Vagina (tissue), 2 donors: Measurements from ENCODE around the gene TMEM52. TPM values are rescaled to one million over a fixed set of nuclear protein-coding genes. Genes with fewer than 3 reads are reported as not detected.

Source experiments
- DNase-seq, 2 donors: peaks; one replicate each; pipeline ENCODE4 v3.0.0-alpha.2; 2017; ENCODE audit errors: extremely low spot score in 2 of 2
- H3K27ac ChIP-seq: fragments of 200-600 bp; sonication (generic); one replicate; pipeline ENCODE4 v1.5.1; 2019
- H3K27me3 ChIP-seq: fragments of 200-600 bp; sonication (generic); one replicate; pipeline ENCODE4 v1.5.1; 2019
- H3K36me3 ChIP-seq, 2 donors: fragments of 200-600 bp; sonication (generic); one replicate each; pipeline ENCODE4 v1.5.1; 2017 to 2019
- H3K4me1 ChIP-seq: fragments of 200-600 bp; sonication (generic); one replicate; pipeline ENCODE4 v1.5.1; 2019
- H3K4me3 ChIP-seq, 2 donors: fragments of 200-600 bp; sonication (generic); 1 replicate in 1 of 2; 2 replicates in 1 of 2; pipeline ENCODE4 v1.5.1; 2016 to 2019
- H3K9me3 ChIP-seq: fragments of 200-600 bp; sonication (generic); one replicate; pipeline ENCODE4 v1.5.1; 2019
- POLR2A ChIP-seq, 2 donors: fragments of 450-650 bp; IDR thresholded peaks; one replicate each; pipeline ENCODE4 v1.6.1; 2017; ENCODE audit warnings: antibody characterized with exemption in 2 of 2, mild to moderate bottlenecking in 2 of 2, moderate library complexity in 2 of 2
- POLR2AphosphoS5 ChIP-seq, 2 donors: sonication (generic); formaldehyde crosslinking; IDR thresholded peaks; one replicate each; pipeline ENCODE4 v1.9.0; 2017; ENCODE audit warnings: antibody characterized with exemption in 2 of 2, mild to moderate bottlenecking in 2 of 2, low read depth in 1 of 2; ENCODE audit not compliant: insufficient read depth in 1 of 2
- intact Hi-C: fragments of 100-400 bp; cut with DNase I; formaldehyde crosslinking; loops from one replicate; pipeline ENCODE4 v1.15.1; 2023
- total RNA-seq: library from RNA; depleted of rRNA; stranded (reverse); fragments of >200 nt; gene quantifications from one replicate; pipeline ENCODE4 v1.2.3, GENCODE V29; 2016
- TF ChIP-seq, protein P1 (sequence below), 3 experiments: fragments of 450-650 bp in 2 of 3; fragments of 200-600 bp in 1 of 3; sonication (generic) in 1 of 3; IDR thresholded peaks; one replicate each; pipeline ENCODE4 v1.5.1; 2017 to 2019; ENCODE audit warnings: antibody characterized with exemption in 3 of 3, mild to moderate bottlenecking in 2 of 3, moderate library complexity in 2 of 3

TMEM52 gene
- total RNA-seq, 1 donor from 2014 or later: 5.9 TPM

- peaks cover 93% of the 10 kb centered on the region for H3K4me1 ChIP-seq
These were observed 35.8 kb downstream of the TMEM52 start for GRCh38 chr1:1883092-1883873.

DNA sequence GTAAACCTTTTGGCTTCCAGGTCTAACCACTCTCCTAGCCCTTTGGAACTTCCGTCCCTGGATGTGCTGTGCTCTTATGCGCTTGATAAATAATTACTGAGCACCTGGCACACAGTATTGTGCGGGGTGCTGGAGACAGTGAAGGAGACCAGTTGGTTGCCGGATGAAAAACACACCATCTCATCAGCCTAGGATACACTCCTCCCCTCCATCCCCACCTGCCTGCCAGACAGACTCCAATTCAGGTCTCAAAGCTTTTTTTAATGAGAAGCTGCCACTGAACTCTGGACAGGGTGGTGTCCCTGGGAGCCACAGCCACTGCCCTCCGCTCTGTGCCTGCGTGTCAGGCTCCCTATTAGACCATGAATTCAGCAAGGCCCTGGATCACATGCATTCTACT, 37.4 kb downstream of the TMEM52 start:
- Histone ChIP-seq H3K27ac (no peak overlapping the region), H3K4me1 (peaks cover 93% of the 10 kb centered on the region), H3K36me3 (no peaks in the 10 kb centered on the region), H3K4me3 (no peak overlapping the region), H3K9me3 (no peaks in the 10 kb centered on the region), H3K27me3 (no peaks in the 10 kb centered on the region)
- DNase-seq: no peak
- TF ChIP-seq POLR2AphosphoS5 (IDR thresholded peaks at IDR 0.05; ENCODE audit: insufficient read depth in 1 of 2, low read depth in 1 of 2) (no peak), POLR2A (IDR thresholded peaks at IDR 0.05) (no peak)
- intact Hi-C loops: no loop called here

More at GRCh38 chr1:1883092-1883873, 35.8 kb downstream of the TMEM52 start:
- H3K27ac ChIP-seq: no peak overlapping the region
- H3K27me3 ChIP-seq: no peaks in the 10 kb centered on the region
- TF ChIP-seq POLR2A (IDR thresholded peaks at IDR 0.05) (no peak), POLR2AphosphoS5 (IDR thresholded peaks at IDR 0.05; ENCODE audit: insufficient read depth in 1 of 2, low read depth in 1 of 2) (no peak)
- TF ChIP-seq, protein P1, sequence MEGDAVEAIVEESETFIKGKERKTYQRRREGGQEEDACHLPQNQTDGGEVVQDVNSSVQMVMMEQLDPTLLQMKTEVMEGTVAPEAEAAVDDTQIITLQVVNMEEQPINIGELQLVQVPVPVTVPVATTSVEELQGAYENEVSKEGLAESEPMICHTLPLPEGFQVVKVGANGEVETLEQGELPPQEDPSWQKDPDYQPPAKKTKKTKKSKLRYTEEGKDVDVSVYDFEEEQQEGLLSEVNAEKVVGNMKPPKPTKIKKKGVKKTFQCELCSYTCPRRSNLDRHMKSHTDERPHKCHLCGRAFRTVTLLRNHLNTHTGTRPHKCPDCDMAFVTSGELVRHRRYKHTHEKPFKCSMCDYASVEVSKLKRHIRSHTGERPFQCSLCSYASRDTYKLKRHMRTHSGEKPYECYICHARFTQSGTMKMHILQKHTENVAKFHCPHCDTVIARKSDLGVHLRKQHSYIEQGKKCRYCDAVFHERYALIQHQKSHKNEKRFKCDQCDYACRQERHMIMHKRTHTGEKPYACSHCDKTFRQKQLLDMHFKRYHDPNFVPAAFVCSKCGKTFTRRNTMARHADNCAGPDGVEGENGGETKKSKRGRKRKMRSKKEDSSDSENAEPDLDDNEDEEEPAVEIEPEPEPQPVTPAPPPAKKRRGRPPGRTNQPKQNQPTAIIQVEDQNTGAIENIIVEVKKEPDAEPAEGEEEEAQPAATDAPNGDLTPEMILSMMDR (IDR thresholded peaks at IDR 0.05): no peak
- no peak overlapping the region for H3K4me3 ChIP-seq
- no peaks in the 10 kb centered on the region for H3K9me3 ChIP-seq
- intact Hi-C loops: no loop called here
- no peaks in the 10 kb centered on the region for H3K36me3 ChIP-seq
- DNase-seq: no peak

- Histone ChIP-seq H3K4me3 (no peak overlapping the region), H3K27ac (no peak overlapping the region), H3K36me3 (no peaks in the 10 kb centered on the region), H3K4me1 (peaks cover 93% of the 10 kb centered on the region), H3K27me3 (no peaks in the 10 kb centered on the region), H3K9me3 (no peaks in the 10 kb centered on the region)
- no peak for DNase-seq
- intact Hi-C loops: no loop called here
- TF ChIP-seq POLR2A (IDR thresholded peaks at IDR 0.05) (no peak), POLR2AphosphoS5 (IDR thresholded peaks at IDR 0.05; ENCODE audit: insufficient read depth in 1 of 2, low read depth in 1 of 2) (no peak)
- TF ChIP-seq, protein P1 (IDR thresholded peaks at IDR 0.05): no peak
These were observed 38.3 kb downstream of the TMEM52 start for GRCh38 chr1:1880617-1881312.

GRCh38 chr1:1879942-1880341, 39.1 kb downstream of the TMEM52 start:
- Histone ChIP-seq H3K4me3 (no peak overlapping the region), H3K36me3 (no peaks in the 10 kb centered on the region), H3K27me3 (no peaks in the 10 kb centered on the region), H3K9me3 (no peaks in the 10 kb centered on the region), H3K4me1 (peaks cover 97% of the 10 kb centered on the region), H3K27ac (no peak overlapping the region)
- TF ChIP-seq, protein P1 (IDR thresholded peaks at IDR 0.05): no peak
- no peak for TF ChIP-seq POLR2A (IDR thresholded peaks at IDR 0.05)
- DNase-seq: no peak
- intact Hi-C loops: no loop called here

GRCh38 chr1:1877865-1878436, 41.1 kb downstream of the TMEM52 start:
- intact Hi-C loops: no loop called here
- no peaks in the 10 kb centered on the region for H3K9me3 ChIP-seq
- no peaks in the 10 kb centered on the region for H3K36me3 ChIP-seq
- no peak for TF ChIP-seq POLR2A (IDR thresholded peaks at IDR 0.05)
- TF ChIP-seq, protein P1 (IDR thresholded peaks at IDR 0.05): no peak
- no peak for TF ChIP-seq POLR2AphosphoS5 (IDR thresholded peaks at IDR 0.05; ENCODE audit: insufficient read depth in 1 of 2, low read depth in 1 of 2)
- DNase-seq: no peak
- H3K4me3 ChIP-seq: no peak overlapping the region
- no peaks in the 10 kb centered on the region for H3K27me3 ChIP-seq
- peaks cover 97% of the 10 kb centered on the region for H3K4me1 ChIP-seq
- no peak overlapping the region for H3K27ac ChIP-seq
